ENCODE data around the gene IZUMO1. TPM values are rescaled to one million over a fixed set of nuclear protein-coding genes. Genes with fewer than 3 reads are reported as not detected.
"Not testable (repeated sequence)": the region's sequence is repeated elsewhere in the genome, so short reads cannot be mapped to it uniquely, and the experiment has no call there.

The IZUMO1 gene
- total RNA-seq, 1 donor from 2014 or later = not detected

DNA sequence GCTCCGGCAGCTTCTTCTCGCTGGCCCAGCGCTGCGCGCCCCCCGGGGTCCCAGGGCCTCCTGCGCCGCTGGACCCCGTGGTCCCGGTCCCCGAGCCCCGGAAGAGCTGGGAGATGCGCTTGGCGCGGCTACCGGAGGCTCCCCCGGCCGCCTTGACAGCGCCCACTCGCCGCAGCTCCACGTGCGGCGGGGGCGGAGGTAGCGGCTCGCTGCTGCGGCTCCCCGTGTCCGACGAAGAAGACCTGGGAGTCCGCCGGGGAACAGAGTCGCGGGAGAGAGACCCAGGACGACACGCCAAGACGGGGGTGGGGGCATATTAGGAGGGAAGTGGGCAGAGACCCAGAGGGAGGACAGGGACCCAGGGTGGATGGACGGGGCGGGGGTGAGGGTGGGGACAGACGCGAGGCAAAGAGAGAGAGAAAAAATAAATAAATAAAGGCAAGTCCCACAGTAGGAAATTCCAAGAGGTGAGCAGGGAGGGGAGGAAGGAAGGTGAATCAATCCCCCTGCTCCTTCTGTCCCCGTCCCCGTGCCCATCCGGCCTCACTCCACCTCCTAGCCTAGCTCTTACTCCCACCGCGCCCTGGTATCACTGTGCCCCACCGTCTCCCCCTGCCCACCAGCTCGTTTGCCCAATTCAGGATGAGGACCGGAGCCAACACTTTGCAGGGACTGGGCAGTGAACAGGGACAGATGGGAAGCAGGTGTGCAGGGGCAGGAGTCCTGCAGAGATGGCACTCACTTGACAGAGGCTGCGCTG, 7.1 kb downstream of the IZUMO1 start:
- intact Hi-C loops (cut with micrococcal nuclease) = loop anchor here (1.0 to 2.0 kb wide), 2 partner anchors 64 to 247 kb away; no protein-coding TSS in a partner anchor

DNA sequence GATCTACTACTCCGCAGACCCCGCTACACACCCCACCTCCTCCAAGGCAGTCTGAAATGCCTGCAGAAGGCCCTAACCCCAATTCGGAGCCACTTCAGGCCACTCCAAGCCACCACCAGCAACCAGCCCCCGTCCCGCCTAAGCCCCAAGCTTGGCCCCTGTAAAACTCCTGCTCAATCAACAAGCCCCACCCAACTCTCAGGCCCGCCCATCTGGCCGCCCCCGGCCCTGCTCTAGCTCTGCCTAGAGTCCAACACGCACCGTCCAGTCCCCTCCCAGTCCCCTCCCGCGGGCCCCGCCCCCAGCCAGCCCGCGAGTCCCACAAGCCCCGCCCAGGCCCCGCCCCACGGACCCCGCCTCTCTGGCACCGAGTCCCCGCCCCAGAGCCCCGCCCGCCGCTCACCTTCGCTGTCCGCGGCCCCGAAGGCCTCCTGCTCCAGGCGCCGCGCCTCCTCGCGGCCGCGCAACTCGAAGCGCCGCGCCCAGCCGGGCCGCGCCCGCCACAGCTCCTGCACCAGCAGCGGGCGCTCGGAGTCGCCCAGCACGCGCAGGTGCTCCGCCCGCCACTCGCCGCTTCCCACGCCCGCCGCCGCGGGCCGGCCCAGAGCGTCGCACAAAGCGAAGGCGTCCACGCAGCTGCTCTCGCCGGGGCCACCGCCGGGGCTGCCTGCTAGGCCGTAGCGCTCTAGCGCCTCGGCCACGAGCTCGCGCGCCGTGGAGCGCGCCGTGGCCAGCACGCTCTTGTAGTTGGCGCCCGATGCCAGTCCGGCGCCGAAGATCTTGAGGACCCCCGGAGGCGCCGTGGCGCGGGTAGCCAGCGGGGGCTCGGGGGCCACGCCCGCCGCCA, 7.9 kb downstream of the IZUMO1 start:
- intact Hi-C loops (cut with micrococcal nuclease) = loop anchor here (1.0 kb wide), 6 partner anchors 9 to 92 kb away; partner anchors contain the start of gene CA11

DNA sequence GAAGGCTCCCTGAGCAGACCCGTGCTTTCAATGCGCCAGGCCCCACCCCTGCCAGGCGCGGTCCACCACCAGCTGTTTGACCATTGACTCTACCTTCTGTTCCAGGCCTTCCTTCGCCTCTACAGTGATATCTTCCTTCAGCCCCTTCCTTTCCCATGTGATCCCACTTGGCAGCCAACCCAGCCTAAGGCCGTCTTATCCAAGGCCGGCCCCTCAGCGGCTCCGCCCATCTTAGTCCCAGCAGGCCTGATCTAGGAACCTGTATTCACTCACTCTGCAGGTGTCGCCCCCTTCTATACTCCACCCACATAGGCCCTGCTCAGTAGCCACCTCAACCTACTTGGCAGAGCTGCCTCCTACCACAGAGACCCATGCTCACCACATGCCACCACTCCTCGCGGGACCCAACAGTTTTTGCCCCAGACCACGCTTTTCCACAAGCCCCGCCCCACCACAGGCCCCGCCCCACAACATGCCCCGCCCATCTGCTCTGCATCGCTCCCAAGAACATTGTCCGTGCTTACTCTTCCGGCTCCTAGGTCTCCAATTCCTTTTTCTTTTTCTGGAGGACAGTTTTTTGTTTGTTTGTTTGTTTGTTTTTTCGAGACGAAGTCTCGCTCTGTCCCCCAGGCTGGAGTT, 9.2 kb downstream of the IZUMO1 start:
- intact Hi-C loops (cut with micrococcal nuclease) = no loop called here

DNA sequence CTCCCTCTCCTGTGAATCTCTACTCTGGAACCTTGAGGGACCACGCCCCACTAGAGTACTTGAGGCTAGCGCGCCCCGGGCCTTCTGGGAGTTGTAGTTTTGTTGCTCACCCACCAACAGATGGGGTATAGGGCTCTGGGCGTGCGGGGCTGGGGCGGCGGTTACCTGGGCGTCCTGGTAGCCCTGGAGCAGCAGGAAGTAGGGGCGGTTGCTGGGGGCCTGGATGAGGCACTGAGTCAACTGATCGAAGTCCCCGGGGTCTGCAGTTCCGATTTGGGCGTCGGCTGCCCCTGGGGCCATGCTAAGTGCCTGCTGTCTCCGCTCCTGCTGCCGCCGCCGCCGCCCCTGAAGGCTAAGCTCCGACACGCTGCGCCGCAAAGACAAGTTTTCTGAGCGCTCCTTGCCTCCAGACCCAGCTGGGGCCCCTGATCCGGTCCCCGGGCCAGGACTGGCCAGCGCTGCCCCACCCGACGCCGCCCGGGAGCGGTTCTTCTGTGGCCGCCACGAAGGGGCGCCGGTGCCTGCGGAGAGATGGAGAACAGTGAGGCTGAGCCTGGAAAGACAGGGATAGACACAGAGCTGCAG, 11.6 kb downstream of the IZUMO1 start:
- intact Hi-C loops (cut with micrococcal nuclease) = no loop called here

DNA sequence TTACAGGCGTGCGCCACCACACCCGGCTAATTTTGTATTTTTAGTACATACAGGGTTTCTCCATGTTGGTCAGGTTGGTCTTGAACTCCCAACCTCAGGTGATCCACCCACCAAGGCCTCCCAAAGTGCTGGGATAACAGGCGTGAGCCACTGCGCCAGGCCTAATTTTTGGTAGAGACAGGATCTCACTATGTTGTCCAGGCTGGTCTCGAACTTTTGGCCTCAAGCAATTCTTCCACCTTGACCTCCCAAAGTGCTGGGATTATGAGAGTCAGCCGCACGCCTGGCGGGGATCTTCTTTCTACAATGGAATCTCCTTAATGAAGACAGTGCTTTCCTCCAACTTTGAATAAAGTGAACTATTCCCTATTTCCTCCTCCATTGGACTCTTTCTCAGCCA, 12.1 kb downstream of the IZUMO1 start:
- intact Hi-C loops (cut with micrococcal nuclease) = no loop called here

DNA sequence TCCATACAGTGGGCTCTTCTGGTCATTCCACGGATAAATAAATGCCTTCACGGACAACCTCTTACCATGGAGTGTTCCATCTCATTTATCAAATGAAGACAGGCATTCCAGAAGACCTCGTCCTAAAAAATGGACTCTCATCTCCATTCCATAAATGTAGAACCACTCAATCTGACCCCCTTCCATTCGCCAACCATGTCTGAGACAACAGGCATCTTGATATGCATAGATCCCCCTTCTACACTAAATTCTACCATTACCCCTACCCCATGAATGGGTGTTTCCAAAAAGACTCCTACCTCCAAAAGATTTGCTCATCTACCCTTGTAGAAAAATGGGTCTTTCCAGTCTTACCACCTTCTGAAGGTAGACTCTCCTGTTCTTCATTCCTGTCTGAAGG, 15.3 kb downstream of the IZUMO1 start:
- intact Hi-C loops (cut with micrococcal nuclease) = no loop called here

DNA sequence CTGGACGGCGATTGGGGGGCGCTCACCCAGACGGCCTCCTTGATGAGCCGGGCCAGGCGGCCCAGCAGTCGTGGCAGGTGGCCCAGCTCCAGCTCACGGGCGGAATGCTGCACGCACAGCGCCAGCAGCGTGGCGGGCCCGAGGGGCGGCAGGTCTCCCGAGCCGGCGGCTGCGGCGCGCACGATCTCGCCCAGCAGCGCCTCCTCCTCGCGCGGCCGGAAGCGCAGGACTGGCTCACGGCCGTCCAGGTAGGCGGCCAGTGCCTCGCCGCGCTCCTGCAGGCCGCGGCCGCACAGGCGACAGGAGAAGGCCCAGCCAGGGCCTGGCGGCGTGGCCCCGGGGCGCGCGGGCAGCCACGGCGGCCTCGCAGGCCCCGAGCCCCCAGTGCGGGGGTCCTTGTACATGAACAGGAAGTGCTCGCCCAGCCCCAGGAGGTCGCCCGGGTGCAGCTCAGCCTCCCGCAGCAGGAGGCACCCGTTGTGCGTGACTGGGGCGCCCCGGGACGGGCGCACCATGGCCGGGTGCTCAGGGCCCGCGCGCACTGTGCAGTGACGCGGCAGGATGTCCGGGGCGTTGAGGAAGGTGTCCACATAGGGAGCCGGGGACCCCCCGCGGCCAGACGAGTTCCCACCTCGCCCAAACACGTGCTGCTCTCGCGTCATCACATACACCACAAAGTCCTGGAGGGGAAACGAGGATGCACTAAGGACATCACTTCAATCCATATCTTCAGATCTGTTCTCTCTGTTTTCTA, 17.6 kb downstream of the IZUMO1 start:
- intact Hi-C loops (cut with micrococcal nuclease) = loop anchor here (10.0 kb wide), 1 partner anchor 314 kb away; no protein-coding TSS in a partner anchor

DNA sequence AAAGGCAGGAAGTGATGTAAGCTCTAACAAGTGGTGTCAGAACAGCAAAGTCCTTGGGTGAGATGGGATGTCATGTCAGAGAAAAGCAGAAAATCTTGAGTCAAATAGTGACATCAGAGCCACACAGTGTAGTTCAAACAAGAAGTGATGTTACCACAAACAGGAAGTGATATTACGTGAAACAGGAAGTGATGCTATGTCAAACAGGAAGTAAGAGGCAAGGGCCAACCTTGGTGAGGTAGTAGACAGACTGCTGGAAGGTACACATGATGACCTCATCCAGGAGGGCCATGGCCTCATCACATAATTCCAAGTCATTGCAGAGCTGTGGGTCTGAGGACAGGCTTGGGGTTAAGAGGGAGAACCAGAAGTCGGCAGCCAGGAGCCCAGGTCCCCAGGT, 20.2 kb downstream of the IZUMO1 start:
- intact Hi-C loops (cut with micrococcal nuclease) = loop anchor here (1.0 to 10.0 kb wide), 3 partner anchors 12 to 312 kb away; no protein-coding TSS in a partner anchor

DNA sequence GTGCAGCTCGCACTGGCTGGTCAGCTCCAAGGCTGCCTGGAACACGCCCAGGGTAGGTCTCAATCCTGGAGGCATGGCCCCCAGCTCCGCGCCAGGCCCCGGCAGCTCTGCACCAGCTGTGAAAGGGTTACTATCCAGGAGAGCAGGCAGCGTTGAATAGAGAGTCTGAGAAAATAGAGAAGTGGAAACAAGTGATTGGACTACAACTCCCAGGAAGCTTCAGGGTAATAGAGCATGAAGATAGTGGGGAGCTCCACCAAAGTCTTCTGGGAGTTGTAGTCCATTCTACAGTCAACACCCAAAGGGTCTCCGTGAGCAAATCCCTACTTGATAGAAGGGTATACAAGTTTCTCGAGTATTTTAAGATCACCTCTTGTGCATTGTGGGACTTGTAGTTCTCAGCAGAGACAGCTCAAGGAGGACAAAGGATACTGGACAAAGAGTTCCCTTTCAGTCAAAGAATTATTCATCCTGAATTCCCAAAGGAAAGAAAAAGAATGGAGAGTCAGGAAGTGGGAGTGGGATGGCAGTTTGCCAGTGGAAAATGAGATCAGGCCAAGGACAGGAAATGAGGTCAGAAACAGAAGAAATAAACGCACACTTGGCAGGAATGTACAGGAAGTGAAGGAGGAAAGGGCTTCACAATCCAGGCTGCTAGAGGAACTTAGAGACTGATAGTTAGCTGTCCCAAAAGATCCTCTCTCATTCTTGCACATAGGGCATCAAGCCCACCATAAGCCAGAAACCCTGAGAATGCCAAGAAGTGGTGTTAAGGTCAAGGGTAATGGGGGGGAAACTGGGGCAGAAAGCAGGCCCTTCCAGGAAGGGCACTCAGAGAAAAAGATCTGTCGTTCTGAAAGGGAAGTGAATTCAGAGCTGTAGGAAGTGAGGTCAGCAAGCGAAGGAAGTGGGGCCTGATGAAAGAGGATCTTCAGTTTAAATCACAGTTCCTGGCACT, 21.6 kb downstream of the IZUMO1 start:
- intact Hi-C loops (cut with micrococcal nuclease) = loop anchor here (1.0 to 10.0 kb wide), 2 partner anchors 20 to 310 kb away; no protein-coding TSS in a partner anchor

DNA sequence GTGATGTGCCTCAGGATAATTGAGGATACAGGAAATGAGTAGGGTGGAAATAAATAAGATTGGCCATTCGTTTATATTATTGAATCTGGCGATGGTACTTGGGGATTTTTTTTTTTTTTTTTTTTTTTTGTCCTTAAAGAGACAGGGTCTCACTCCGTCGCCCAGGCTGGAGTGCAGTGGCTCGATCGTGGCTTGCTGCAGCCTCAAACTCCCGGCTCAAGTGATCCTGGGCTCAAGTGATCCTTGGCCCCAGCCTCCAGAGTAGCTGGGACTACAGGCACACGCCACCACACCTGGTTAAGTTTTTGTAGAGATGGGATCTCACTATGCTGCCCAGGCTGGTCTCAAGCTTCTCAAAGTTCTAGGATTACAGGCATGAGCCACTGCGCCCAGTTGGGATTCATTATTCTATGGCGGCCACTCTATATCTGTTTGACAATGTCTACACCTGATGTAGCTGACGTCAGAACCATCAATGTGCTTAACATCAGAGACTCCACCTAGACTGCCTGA, 24.5 kb downstream of the IZUMO1 start:
- intact Hi-C loops (cut with micrococcal nuclease) = loop anchor here (10.0 kb wide), 1 partner anchor 307 kb away; no protein-coding TSS in a partner anchor

DNA sequence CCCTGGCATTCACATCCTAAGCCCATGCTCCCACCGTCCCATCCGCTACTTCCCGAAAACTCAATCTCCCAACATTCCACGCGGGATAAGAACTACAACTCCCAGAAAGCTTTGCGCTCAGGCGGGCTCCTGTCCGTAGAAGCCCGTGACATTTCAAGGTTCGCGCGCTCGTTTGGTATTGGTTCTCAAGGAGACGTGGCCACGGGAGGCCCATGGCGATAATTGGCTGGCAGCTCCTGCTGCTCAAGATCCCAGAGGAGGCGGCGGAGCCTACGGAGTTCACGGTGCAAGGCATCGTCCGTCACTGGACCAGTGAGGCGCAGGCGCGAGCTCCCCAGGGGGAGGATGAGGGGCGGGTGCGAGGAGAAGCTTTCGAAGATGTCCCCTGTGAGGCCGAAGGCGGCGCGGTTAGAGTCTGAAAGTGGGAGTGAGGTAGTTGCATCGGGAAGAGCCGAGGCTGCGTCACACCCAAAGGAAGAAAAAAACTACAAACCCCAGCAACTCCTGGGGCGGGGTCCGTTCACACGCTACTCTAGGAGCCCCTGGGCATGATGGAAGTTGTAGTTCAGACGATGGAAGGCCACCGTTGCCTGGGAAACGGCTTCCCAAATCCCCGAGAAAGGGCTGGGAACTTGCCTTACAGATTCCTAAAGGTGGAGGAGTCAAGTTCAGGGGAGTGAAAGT, 26.0 kb downstream of the IZUMO1 start:
- intact Hi-C loops (cut with micrococcal nuclease) = loop anchor here (1.0 to 10.0 kb wide), 6 partner anchors 18 to 356 kb away; partner anchors contain the start of genes DBP, NUCB1 and SYNGR4

DNA sequence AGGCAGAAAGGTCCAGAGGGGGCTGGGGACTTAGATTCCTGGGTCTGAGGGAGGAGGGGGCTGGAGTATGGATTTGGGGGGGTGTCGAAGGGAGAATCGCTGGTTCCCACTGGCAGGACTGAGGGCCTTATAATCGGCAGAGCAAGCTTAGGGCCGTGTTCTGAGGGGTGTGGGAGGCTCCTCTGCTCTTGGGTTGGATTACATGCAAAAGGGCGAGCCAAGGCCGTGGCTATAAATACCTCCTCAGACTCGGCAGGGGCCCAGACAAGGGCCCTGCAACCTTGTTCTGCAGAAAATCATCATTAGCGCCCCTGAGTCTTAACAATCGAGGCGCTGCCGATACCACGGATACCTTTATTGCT, 26.5 kb downstream of the IZUMO1 start:
- intact Hi-C loops (cut with micrococcal nuclease) = loop anchor here (1.0 to 10.0 kb wide), 6 partner anchors 18 to 356 kb away; partner anchors contain the start of genes DBP, NUCB1 and SYNGR4

DNA sequence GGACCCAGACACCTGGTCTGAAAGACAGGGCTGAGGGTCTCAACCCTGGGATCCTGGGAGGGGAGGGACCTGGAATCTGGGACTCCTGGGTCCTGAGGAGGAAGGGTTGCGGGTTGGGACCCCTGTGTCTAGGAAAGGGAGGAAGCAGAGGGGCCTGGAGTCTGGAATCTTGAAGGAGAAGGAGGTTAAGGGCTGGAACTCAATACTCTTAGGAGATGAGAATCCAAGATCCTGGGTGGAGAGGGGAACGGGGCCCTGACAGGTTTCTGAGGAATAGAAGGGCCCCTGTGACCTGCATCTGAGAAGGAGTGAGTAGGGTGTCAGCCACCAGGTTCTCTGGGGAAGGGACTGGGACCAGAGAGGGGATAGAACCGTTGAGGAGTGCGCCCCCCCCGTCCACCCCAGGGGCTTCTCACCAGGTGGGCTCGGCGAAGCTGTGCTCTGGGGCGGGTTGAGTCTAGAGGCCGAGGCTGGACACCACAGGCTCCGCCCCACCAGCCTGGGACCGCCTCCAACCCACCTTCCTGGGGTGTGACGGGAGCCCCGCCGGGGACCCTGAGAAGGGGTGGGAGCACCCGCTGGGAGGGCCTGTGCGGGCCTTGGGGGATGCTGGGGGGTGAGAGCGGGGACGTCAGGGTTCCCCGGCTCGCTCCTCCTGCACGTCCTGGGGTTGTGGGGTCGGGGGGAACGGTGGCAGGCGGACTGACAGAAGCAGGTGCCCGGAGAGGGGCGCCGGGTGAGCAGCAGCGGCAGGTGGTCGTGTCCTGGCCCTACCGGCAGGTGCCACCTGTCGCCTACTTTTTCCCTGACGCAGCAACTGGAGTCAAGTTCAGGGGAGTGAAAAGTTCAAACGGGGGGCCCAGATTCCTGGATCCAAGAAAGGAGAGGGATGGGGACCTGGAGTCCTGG, 27.2 kb downstream of the IZUMO1 start, which contains the start of gene MAMSTR:
Gene MAMSTR, minus strand, starts transcription at position 463 of the 909 bp plus-strand sequence. CDS start 694 bp downstream, outside the sequence.
- intact Hi-C loops (cut with micrococcal nuclease) = loop anchor here (1.0 to 10.0 kb wide), 6 partner anchors 19 to 355 kb away; partner anchors contain the start of genes DBP, NUCB1 and SYNGR4

DNA sequence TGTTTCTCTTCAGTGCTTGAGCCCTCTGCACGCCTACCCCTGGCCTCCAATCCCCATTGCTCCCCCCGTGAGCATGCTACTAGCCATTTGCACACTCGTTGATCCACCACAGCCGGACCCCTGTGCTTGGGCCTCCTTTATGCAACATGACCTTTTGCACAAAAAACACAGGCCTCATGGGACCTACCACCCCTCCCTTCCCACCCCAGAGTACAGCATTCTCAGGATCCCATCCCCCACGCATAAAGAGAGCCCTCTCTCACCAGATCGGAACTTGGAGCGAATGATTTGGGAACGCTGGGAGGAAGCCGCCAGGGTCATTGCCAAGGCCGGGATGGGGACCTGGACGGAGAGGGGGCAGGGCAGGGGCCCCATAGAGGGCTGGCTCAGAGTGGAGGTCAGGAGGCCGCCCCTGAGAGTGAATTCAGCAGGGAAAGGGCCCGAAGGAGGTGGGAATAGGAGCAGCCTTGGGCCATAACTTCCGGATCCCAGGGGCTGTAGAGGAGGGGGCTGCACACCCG, 27.9 kb downstream of the IZUMO1 start:
- intact Hi-C loops (cut with micrococcal nuclease) = no loop called here

DNA sequence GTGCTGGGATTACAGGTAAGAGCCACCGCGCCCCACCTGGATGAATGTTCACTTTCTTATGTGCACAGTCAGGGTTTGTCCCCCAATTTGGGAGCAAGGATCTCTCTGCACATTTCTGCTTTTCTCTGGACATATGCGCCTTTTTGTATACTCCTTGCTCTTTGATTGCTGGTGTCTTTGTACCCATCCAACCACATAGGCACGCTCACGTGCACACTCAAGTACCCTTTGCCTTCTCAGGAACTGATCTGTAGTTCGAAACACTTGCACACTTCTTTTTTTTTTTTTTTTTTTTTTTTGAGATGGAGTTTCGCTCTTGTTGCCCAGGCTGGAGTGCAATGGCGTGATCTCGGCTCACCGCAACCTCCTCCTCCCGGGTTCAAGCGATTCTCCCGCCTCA, 28.6 kb downstream of the IZUMO1 start:
- intact Hi-C loops (cut with micrococcal nuclease) = not testable (repeated sequence)

DNA sequence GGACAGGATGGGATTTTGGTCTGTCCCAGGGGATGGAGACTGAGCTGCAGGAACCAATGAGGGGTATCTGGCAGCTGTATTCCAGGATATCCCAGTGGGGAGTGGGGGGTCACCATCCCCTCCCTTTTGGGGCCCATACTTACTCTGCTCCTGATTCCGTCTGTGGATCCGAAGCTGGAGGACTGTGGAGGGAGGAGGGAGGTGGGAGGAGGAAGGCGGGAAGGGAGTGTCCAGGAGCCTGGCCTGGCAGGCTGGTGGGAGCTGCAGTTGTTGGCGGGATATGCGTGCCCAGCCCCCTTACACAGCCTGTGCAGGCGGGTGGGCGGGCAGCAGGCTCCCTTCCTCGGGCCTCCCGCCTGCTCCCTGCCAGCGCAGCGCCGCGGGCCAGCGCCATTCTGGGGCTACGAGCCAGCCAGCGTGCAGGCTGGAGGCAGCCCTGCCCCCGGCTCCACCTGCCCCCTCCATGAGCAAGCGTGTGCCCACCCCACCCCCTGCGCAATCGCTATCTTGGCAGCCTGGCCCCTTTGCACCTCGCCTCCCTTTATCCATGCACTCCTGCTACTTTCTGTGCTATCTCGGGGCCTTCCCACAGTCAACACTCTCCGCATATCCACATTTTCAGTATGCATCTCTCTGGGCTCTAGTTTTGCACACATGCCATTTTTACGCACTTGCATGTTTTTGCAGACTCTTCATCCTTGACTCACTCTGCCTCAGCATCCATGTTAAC, 30.0 kb downstream of the IZUMO1 start:
- intact Hi-C loops (cut with micrococcal nuclease) = no loop called here
